Suprapubic skin (tissue), 4 donors: ENCODE measurements around the gene ADAMTS12.

ENCODE experiments used
- CTCF ChIP-seq, 2 donors: fragments of 200-600 bp in 1 of 2; fragments of 450-650 bp in 1 of 2; sonication (generic) in 1 of 2; IDR thresholded peaks; one replicate each; pipeline ENCODE4 v1.5.1; 2016 to 2019; ENCODE audit warnings: antibody characterized with exemption in 2 of 2, mild to moderate bottlenecking in 1 of 2, moderate library complexity in 1 of 2
- EP300 ChIP-seq: sonication (generic); formaldehyde crosslinking; IDR thresholded peaks from one replicate; pipeline ENCODE4 v1.6.1; 2017; ENCODE audit warnings: antibody characterized with exemption
- POLR2A ChIP-seq, 2 donors: fragments of 450-650 bp; IDR thresholded peaks; one replicate each; pipeline ENCODE4 v1.6.1; 2017; ENCODE audit warnings: antibody characterized with exemption in 2 of 2, mild to moderate bottlenecking in 2 of 2, moderate library complexity in 2 of 2
- POLR2AphosphoS5 ChIP-seq, 3 donors: sonication (generic); formaldehyde crosslinking; IDR thresholded peaks; one replicate each; pipeline ENCODE4 v1.6.1; 2017; ENCODE audit warnings: antibody characterized with exemption in 3 of 3

GRCh38 chr5:33809936-33810335 is 81.9 kb downstream of the ADAMTS12 start:
- TF ChIP-seq CTCF (IDR thresholded peaks at IDR 0.05) (no peak), POLR2AphosphoS5 (IDR thresholded peaks at IDR 0.05) (no peak), POLR2A (IDR thresholded peaks at IDR 0.05) (no peak), EP300 (no peak)
